ENCODE results near the gene MCC.

GRCh38 chr5:112998296-112998695 lies 490.0 kb downstream of the MCC start:
- TF ChIP-seq CTCF (conservative IDR thresholded peaks at IDR 0.05; ENCODE audit: low read depth, low read length) (no peak), EZH2 (IDR thresholded peaks at IDR 0.05; ENCODE audit: borderline replicate concordance, low read depth, low read length, poor library complexity, severe bottlenecking) (no peak)

All from A673 (cell line).